Right atrium auricular region (tissue), 2 donors: Measurements from ENCODE around the gene SLC66A1. TPM values are rescaled to one million over a fixed set of nuclear protein-coding genes. Genes with fewer than 3 reads are reported as not detected.

ENCODE experiments used
- DNase-seq: peaks from one replicate; pipeline ENCODE4 v3.0.0-alpha.2; 2019; ENCODE audit warnings: low spot score
- H3K27ac ChIP-seq, 2 donors: fragments of 200-600 bp; sonication (generic); 1 replicate in 1 of 2; 2 replicates in 1 of 2; pipeline ENCODE4 v1.5.1; 2016 to 2019
- H3K27me3 ChIP-seq, 2 donors: fragments of 200-600 bp; sonication (generic); one replicate each; pipeline versions ENCODE4 v1.5.1 to v1.6.0; 2017 to 2019
- H3K36me3 ChIP-seq: fragments of 200-600 bp; sonication (generic); one replicate; pipeline ENCODE4 v1.5.1; 2016
- H3K4me1 ChIP-seq, 2 donors: fragments of 200-600 bp; sonication (generic); one replicate each; pipeline versions ENCODE4 v1.5.1 to v1.6.0; 2017 to 2019
- H3K4me3 ChIP-seq, 2 donors: fragments of 200-600 bp; sonication (generic); 1 replicate in 1 of 2; 2 replicates in 1 of 2; pipeline ENCODE4 v1.5.1; 2017 to 2019; ENCODE audit warnings: mild to moderate bottlenecking in 1 of 2, moderate library complexity in 1 of 2
- H3K9me3 ChIP-seq, 2 donors: fragments of 200-600 bp; sonication (generic); one replicate each; pipeline ENCODE4 v1.5.1; 2019
- total RNA-seq, 2 donors: library from RNA; depleted of rRNA; stranded (reverse); fragments of >200 nt; gene quantifications; one replicate each; pipeline ENCODE4 v1.1.0, GENCODE V29; 2016
- TF ChIP-seq, protein P1 (sequence below), 2 donors: fragments of 200-600 bp; sonication (generic); IDR thresholded peaks; one replicate each; pipeline ENCODE4 v1.5.1; 2019; ENCODE audit warnings: antibody characterized with exemption in 2 of 2

Gene SLC66A1
- total RNA-seq, 2 donors from 2014 or later, result 6.8 to 9.7 TPM

DNA sequence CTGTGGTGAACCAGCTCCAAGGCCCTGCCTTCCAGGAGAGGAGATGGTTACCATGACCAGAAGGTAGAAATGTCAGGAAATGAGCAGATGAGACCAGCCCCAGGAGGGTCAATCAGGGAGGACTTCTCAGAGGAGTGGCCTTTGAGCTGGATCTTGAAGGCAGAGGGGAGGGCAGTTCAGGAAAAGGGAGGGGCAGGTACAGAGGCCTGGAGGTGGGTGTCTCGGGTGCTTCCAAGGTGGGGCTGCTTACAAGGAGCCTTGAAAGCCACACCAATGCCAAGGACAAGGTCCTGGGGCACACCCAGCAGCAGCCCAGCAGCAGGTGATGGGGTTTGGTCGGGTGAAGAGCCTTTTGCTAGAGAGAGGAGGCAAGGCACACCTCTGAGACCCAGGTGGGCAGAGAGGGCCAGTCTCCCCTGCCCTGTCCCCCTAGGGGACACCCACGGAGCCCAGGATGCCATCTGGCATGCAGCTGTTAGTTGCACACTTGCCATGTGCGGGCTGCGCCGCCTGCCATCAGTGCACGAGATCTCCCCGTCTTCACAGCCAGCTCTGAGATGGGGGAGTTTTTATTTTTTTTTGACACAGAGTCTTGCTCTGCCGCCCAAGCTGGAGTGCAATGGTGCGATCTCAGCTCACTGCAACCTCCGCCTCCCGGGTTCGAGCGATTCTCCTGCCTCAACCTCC lies 18.5 kb downstream of the SLC66A1 start:
- no peak overlapping the region for H3K4me3 ChIP-seq
- H3K36me3 ChIP-seq, result peaks cover 34% of the 10 kb centered on the region
- no peak overlapping the region for H3K27ac ChIP-seq
- TF ChIP-seq, protein P1, sequence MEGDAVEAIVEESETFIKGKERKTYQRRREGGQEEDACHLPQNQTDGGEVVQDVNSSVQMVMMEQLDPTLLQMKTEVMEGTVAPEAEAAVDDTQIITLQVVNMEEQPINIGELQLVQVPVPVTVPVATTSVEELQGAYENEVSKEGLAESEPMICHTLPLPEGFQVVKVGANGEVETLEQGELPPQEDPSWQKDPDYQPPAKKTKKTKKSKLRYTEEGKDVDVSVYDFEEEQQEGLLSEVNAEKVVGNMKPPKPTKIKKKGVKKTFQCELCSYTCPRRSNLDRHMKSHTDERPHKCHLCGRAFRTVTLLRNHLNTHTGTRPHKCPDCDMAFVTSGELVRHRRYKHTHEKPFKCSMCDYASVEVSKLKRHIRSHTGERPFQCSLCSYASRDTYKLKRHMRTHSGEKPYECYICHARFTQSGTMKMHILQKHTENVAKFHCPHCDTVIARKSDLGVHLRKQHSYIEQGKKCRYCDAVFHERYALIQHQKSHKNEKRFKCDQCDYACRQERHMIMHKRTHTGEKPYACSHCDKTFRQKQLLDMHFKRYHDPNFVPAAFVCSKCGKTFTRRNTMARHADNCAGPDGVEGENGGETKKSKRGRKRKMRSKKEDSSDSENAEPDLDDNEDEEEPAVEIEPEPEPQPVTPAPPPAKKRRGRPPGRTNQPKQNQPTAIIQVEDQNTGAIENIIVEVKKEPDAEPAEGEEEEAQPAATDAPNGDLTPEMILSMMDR (IDR thresholded peaks at IDR 0.05), result no peak
- H3K27me3 ChIP-seq, result no peaks in the 10 kb centered on the region
- H3K9me3 ChIP-seq, result no peaks in the 10 kb centered on the region
- no peak for DNase-seq
- H3K4me1 ChIP-seq, result no peaks in the 10 kb centered on the region

DNA sequence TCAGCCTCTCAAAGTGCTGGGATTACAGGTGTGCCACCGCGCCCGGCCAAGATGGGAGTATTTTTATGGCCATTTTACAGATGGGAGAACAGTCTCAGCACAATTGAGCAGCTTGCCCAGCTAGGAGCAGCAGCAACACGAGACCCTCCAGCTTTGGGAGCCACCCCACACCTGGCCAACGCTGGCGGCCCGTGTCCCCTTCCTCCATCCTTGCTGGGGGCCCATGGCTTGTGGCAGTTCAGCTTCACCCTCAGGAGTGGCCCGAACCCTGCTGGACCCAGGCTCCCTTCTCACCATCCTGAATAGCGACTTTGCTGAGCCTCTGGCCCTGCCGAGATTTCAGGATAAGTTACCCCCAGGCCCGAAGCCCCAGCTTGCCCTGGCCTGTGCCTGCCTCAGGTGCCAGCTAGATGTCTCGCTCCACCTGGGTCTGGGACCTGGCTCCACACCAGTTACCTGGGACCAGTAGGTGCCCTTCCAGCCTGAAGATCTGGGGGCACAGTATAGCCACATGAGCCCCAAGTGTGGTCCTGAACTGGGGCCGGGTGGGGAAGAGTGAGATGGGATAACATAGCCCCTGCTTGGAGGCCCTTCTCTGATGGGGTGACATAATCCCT lies 19.2 kb downstream of the SLC66A1 start:
- TF ChIP-seq, protein P1 (IDR thresholded peaks at IDR 0.05), result no peak

DNA sequence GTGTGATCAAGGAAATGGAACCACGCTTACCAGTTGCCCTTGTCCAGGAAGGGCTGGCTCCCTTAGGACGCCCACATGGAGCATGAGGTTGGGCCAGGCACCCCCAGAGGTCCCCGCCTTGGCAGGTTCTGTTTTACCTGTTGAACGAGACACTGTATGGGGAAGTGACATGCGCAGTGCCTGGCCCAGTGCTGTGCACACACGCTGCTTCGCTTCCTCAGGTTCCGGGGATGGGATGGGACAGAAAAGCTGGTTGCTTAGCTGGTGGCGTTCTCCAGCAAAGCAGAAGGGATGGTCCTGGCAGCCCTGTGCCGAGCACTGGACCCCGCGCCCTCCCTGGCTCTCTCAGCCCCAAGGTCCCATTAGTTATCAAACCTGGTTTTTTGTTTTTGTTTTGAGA lies 20.7 kb downstream of the SLC66A1 start:
- Histone ChIP-seq H3K27me3 (no peaks in the 10 kb centered on the region), H3K4me1 (no peaks in the 10 kb centered on the region), H3K4me3 (no peak overlapping the region), H3K9me3 (no peaks in the 10 kb centered on the region), H3K36me3 (peaks cover 16% of the 10 kb centered on the region), H3K27ac (no peak overlapping the region)
- no peak for DNase-seq
- TF ChIP-seq, protein P1 (IDR thresholded peaks at IDR 0.05), result no peak

More for the DNA sequence above, 19.2 kb downstream of the SLC66A1 start:
- Histone ChIP-seq H3K4me1 (no peaks in the 10 kb centered on the region), H3K27ac (no peak overlapping the region), H3K4me3 (no peak overlapping the region), H3K9me3 (no peaks in the 10 kb centered on the region), H3K27me3 (no peaks in the 10 kb centered on the region), H3K36me3 (peaks cover 27% of the 10 kb centered on the region)
- DNase-seq, result no peak

DNA sequence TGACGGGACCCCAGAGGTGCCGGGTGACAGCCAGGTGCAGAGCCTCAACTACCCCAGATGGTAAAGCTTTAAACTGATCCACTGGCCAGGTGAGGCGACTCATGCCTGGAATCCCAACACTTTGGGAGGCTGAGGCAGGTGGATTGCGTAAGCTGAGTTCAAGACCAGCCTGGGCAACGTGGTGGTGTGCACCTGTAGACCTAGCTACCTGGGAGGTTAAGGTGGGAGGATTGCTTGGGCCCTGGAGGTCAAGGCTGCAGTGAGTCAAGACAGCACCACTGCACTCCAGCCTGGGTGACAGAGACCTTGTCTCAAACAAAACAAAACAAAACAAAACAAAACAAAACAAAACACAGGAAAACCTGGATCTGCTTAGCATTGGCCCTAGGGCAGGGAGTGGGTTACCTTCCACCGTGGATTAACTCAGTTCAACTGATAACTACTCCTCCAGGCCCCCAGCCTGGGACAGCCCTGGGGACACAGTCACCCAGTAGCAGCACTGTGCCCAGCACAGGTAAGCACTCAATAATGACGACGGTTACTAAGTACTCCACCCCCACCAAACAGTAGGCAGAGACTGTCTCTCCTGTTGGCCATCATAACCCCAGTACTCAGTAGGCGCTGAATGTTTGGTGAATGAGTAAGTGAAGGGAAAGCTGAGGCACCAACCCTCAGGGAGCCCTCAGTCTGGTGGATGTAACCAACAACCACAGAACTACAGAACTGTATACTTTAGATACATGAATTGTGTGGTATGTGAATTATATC lies 21.6 kb downstream of the SLC66A1 start:
- no peaks in the 10 kb centered on the region for H3K9me3 ChIP-seq
- TF ChIP-seq, protein P1 (IDR thresholded peaks at IDR 0.05), result no peak

DNA sequence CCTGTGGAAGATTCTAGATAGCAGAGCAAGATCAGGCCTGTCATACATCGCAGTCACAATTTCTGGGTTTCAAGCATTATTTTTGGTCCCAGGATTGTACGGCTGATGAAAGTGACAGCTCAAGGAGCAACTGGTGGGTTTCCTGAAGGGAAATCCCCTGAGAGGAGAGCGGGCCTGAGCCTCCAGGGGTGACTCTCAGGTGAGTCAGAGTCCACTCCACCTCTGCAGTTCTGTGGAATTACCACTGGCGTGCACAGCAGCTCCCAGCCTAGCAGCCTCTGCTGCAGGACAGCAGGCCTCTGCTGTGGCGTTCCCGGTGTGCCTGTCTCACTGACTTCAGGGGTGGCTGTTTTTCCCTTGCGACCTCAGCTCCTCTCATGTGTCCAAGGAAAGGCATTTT lies 24.4 kb downstream of the SLC66A1 start:
- Histone ChIP-seq H3K4me1 (peaks cover 0 to 5% of the 10 kb centered on the region in 2 donors), H3K4me3 (no peak overlapping the region), H3K27ac (no peak overlapping the region), H3K9me3 (no peaks in the 10 kb centered on the region), H3K36me3 (peaks cover 34% of the 10 kb centered on the region), H3K27me3 (no peaks in the 10 kb centered on the region)
- no peak for DNase-seq
- TF ChIP-seq, protein P1 (IDR thresholded peaks at IDR 0.05), result no peak

More for the DNA sequence above, 21.6 kb downstream of the SLC66A1 start:
- H3K4me3 ChIP-seq, result no peak overlapping the region
- no peak overlapping the region for H3K27ac ChIP-seq
- no peaks in the 10 kb centered on the region for H3K4me1 ChIP-seq
- peaks cover 16% of the 10 kb centered on the region for H3K36me3 ChIP-seq
- DNase-seq, result no peak
- no peaks in the 10 kb centered on the region for H3K27me3 ChIP-seq
